ENCODE data around the gene ANKIB1.

The ANKIB1 gene

DNA sequence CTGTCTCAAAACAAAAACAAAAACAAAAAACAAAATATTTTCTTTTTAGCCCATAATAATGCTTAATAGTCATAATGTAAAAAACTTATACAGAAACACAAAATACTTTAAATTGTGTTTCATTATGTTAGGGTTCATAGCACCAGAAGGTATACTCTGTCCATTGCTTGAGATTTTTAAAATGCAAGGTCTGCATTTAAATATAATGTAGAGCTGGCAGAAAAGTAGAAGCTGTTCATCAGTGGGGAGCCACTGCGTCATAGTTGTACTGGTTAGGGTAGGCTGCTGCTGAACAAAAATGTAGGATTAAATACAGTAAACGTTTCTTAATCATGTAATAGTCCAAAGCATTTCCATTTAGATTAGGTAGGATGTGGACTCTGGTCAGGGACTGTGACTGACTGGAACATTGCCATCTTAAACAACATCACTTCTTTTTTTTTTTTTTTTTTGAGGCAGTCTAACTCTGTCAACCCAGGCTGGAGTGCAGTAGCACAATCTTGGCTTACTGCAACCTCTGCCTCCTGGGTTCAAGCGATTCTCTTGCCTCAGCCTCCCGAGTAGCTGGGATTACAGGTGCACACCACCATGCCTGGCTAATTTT, 85.2 kb downstream of the ANKIB1 start:
- no peak for DNase-seq (ENCODE audit: low spot score)

DNA sequence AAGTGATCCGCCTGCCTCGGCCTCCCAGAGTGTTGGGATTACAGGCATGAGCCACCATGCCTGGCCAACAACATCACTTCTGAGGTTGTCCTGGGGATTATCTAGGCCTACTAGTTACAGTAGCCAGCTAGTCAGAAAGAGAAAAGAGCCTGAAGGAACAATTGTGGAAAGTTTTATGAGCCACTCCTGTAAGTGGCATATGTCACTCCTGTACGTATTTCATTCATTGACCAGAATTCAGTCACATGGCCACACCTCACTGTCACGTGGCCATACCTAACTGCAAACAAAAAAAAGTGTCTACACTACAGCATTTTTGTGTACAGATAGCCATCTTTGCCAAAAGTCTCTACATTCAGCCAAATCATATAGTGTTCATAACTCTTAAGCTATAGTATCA, 85.7 kb downstream of the ANKIB1 start:
- DNase-seq (ENCODE audit: low spot score) = no peak
- TF ChIP-seq, protein P1, sequence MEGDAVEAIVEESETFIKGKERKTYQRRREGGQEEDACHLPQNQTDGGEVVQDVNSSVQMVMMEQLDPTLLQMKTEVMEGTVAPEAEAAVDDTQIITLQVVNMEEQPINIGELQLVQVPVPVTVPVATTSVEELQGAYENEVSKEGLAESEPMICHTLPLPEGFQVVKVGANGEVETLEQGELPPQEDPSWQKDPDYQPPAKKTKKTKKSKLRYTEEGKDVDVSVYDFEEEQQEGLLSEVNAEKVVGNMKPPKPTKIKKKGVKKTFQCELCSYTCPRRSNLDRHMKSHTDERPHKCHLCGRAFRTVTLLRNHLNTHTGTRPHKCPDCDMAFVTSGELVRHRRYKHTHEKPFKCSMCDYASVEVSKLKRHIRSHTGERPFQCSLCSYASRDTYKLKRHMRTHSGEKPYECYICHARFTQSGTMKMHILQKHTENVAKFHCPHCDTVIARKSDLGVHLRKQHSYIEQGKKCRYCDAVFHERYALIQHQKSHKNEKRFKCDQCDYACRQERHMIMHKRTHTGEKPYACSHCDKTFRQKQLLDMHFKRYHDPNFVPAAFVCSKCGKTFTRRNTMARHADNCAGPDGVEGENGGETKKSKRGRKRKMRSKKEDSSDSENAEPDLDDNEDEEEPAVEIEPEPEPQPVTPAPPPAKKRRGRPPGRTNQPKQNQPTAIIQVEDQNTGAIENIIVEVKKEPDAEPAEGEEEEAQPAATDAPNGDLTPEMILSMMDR (IDR thresholded peaks at IDR 0.05; ENCODE audit: extremely low read depth, missing control alignments) = no peak

More for the DNA sequence above, 85.2 kb downstream of the ANKIB1 start:
- TF ChIP-seq, protein P1 (IDR thresholded peaks at IDR 0.05; ENCODE audit: extremely low read depth, missing control alignments) = no peak

DNA sequence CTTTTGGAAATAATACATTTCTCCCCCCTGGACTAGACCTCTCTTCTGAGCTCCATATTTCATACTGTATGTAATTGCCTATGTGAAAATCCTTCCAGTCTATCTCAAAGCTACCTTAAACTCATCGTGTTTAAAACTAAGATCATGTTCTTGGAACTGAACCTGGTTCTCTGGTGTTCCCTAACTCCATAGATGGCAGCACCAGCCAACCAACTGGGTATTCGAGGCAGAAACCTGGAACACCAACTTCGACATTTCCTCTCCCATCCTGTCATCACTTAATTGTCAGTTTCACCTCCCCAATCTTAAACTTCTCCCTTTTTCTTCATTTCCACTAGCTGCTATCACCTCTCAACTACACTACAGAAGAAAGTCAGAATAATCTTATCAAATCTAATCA, 87.0 kb downstream of the ANKIB1 start:
- no peak for DNase-seq (ENCODE audit: low spot score)
- TF ChIP-seq, protein P1 (IDR thresholded peaks at IDR 0.05; ENCODE audit: extremely low read depth, missing control alignments) = no peak

DNA sequence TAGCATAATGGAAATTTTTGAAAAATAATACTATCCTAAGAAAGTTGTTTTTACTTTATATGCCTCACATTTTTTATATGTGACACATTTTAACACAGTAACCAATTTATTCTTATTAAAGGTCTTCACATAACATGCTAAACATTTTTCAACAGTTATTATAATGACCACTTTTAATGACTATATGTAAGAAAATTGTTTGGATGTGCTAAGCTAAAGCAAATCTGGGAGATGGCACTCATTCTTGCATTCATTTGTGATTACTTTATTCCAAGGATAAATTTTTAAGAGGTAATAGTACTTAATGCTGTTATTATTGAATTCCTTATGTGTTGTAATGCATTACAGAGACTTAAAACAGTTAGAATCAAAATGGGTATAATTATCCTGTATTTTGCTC, 88.1 kb downstream of the ANKIB1 start:
- DNase-seq (ENCODE audit: low spot score) = no peak
- TF ChIP-seq, protein P1 (IDR thresholded peaks at IDR 0.05; ENCODE audit: extremely low read depth, missing control alignments) = no peak

DNA sequence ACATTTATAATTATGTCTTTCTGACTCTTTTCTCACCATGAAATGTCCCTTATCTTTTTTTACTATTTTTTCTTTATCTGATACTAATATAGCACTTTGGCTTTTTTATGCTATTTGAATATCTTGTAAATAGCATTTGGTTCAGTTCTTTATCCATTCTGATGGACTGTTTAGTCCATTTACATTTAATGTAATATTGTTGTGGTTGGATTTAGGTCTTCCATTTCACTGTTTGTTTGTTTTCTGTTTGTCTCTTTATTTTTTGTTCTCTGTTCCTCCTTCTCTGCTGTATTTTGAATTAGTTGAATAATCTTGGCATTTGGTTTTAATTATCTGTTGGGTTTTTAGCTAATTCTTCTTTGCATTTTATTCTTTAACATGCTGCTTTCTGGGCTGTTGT, 89.8 kb downstream of the ANKIB1 start:
- TF ChIP-seq, protein P1 (IDR thresholded peaks at IDR 0.05; ENCODE audit: extremely low read depth, missing control alignments) = no peak
- no peak for DNase-seq (ENCODE audit: low spot score)

DNA sequence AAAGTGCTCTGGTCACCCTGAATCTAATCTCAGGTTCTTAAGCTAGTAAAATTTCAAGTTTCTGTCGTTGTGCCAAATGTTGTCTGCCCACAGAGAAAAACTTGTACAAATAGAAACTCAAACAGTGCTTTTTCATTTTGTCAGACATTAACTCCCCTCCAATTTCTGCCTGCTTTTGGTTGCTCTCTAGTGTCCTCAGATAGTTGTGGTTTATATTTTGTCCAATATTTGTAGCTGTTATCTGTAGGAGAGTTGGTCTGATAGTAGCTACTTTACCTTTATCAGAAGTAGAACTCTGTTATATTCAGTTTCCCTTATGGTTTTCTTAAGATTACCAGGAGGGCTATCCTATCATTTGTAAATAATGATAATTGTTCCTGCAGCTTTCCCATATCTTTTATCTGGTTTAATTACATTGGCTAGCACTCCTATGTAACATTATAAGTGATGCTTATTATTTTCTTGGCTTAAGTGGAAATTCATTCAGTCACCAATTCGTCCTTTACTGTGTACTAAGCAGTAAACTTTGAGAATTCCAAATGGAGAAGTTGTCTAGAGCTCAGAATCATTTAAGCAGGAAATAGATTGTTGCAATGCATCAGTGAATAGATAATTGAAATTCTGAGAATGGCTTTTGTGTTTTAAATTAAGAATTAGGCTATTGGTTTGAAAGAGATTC, 91.0 kb downstream of the ANKIB1 start:
- DNase-seq (ENCODE audit: low spot score) = no peak
- TF ChIP-seq, protein P1 (IDR thresholded peaks at IDR 0.05; ENCODE audit: extremely low read depth, missing control alignments) = no peak

DNA sequence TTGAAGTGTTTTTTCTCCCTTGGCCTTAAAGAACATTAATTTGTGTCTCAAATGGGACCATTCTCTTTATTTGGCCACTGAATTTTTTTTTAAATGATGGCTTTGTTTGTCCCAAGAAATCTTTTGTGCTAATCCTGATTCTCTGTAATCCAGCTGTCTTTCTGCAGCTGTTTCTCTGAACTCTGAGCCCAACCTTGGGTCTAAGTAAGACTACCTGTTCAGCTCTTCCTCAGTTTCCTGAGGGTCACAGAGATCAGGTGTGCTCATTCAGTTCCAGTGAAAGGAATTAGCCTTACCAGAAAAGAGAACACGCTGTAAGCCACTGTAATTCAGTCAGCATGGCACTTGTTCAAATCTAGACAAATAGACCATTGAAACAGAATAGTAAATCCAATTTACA, 94.2 kb downstream of the ANKIB1 start:
- DNase-seq (ENCODE audit: low spot score) = no peak
- TF ChIP-seq, protein P1 (IDR thresholded peaks at IDR 0.05; ENCODE audit: extremely low read depth, missing control alignments) = no peak
